ENCODE results near the gene TTC33.

DNA sequence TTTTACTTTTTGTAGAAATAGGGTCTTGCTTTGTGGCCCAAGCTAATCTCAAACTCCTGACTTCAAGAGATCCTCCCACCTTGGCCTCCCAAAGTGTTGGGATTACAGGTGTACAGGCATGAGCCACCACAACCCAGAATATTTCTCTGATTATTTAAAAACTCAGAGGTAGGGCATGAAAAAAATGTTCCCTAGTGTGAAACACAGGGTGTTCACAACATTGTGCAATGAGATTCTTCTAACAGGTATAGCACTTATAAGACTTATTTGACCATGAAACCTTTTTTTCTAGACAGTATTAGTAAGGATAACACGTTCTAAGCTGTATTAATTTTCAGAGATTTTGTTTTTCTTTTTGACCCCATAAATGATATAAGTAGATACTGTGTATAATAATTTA is 89.1 kb downstream of the TTC33 start:
- no peak for TF ChIP-seq EZH2 (IDR thresholded peaks at IDR 0.05)
- TF ChIP-seq POLR2AphosphoS5 (IDR thresholded peaks at IDR 0.05; ENCODE audit: borderline replicate concordance, low read depth, low read length) = no peak

Data from SK-N-MC (cell line).